H9 (cell line): ENCODE measurements around the gene THSD4. TPM values are rescaled to one million over a fixed set of nuclear protein-coding genes. Genes with fewer than 3 reads are reported as not detected.

ENCODE experiments used
- DNase-seq: peaks from one replicate; pipeline ENCODE4 v3.0.0-alpha.2; 2017
- H2AFZ ChIP-seq: one replicate; pipeline ENCODE4 v1.6.1; 2013; ENCODE audit warnings: mild to moderate bottlenecking, low read length, control low read depth, moderate library complexity
- H2AK5ac ChIP-seq: 2 replicates; pipeline ENCODE4 v1.6.1; 2013; ENCODE audit warnings: low read length, control low read depth, mixed read lengths; ENCODE audit not compliant: insufficient read length
- H2BK120ac ChIP-seq: one replicate; pipeline ENCODE4 v1.6.1; 2013; ENCODE audit warnings: low read depth, mild to moderate bottlenecking, low read length, control low read depth, inconsistent platforms; ENCODE audit not compliant: poor library complexity, severe bottlenecking
- H2BK12ac ChIP-seq: 2 replicates; pipeline ENCODE4 v1.6.1; 2013; ENCODE audit warnings: low read length, control low read depth, mixed read lengths, low read depth; ENCODE audit not compliant: insufficient read length
- H2BK15ac ChIP-seq: 2 replicates; pipeline ENCODE4 v1.6.1; 2013; ENCODE audit warnings: low read depth, low read length, control low read depth
- H2BK20ac ChIP-seq: one replicate; pipeline ENCODE4 v1.6.1; 2013; ENCODE audit warnings: low read depth, mild to moderate bottlenecking, low read length, control low read depth, inconsistent platforms; ENCODE audit not compliant: poor library complexity, severe bottlenecking
- H2BK5ac ChIP-seq: 2 replicates; pipeline ENCODE4 v1.6.1; 2013; ENCODE audit warnings: low read length, control low read depth, mixed read lengths; ENCODE audit not compliant: insufficient read length
- H3K14ac ChIP-seq: 2 replicates; pipeline ENCODE4 v1.6.1; 2013; ENCODE audit warnings: low read length, control low read depth; ENCODE audit not compliant: insufficient read depth
- H3K18ac ChIP-seq: 2 replicates; pipeline ENCODE4 v1.6.1; 2013; ENCODE audit warnings: low read depth, mild to moderate bottlenecking, mixed read lengths, low read length, control low read depth; ENCODE audit not compliant: insufficient read length
- H3K23ac ChIP-seq: 2 replicates; pipeline ENCODE4 v1.6.1; 2013; ENCODE audit warnings: low read length, control low read depth, mixed read lengths, low read depth; ENCODE audit not compliant: insufficient read length
- H3K23me2 ChIP-seq: 2 replicates; pipeline ENCODE4 v1.6.1; 2013; ENCODE audit warnings: low read depth, mild to moderate bottlenecking, mixed read lengths, low read length, control low read depth; ENCODE audit not compliant: insufficient read length, poor library complexity, severe bottlenecking
- H3K27ac ChIP-seq: 2 replicates; pipeline ENCODE4 v1.5.1; 2013; ENCODE audit warnings: low read length, control low read depth, mixed read lengths, low read depth; ENCODE audit not compliant: insufficient read length
- H3K27me3 ChIP-seq: 2 replicates; pipeline ENCODE4 v1.6.1; 2013; ENCODE audit warnings: low read length, control low read depth, inconsistent platforms; ENCODE audit not compliant: insufficient read depth
- H3K4ac ChIP-seq: 2 replicates; pipeline ENCODE4 v1.6.1; 2013; ENCODE audit warnings: low read depth, mild to moderate bottlenecking, control low read depth, inconsistent platforms, low read length, moderate library complexity
- H3K4me1 ChIP-seq: 2 replicates; pipeline ENCODE4 v1.6.1; 2013; ENCODE audit warnings: low read length, control low read depth, inconsistent platforms; ENCODE audit not compliant: insufficient read depth
- H3K4me2 ChIP-seq: 2 replicates; pipeline ENCODE4 v1.6.1; 2013; ENCODE audit warnings: low read length, control low read depth, mixed read lengths; ENCODE audit not compliant: insufficient read length, insufficient read depth
- H3K56ac ChIP-seq: 2 replicates; pipeline ENCODE4 v1.6.1; 2013; ENCODE audit warnings: low read depth, mild to moderate bottlenecking, mixed read lengths, low read length, control low read depth; ENCODE audit not compliant: insufficient read length
- H3K79me1 ChIP-seq: 2 replicates; pipeline ENCODE4 v1.6.1; 2013; ENCODE audit warnings: low read depth, mild to moderate bottlenecking, moderate library complexity, low read length, control low read depth, inconsistent platforms; ENCODE audit not compliant: insufficient read depth, poor library complexity, severe bottlenecking
- H3K79me2 ChIP-seq: 2 replicates; pipeline ENCODE4 v1.6.1; 2013; ENCODE audit warnings: low read length, control low read depth, inconsistent platforms; ENCODE audit not compliant: insufficient read depth
- H3K9ac ChIP-seq: 2 replicates; pipeline ENCODE4 v1.6.1; 2013; ENCODE audit warnings: low read length, control low read depth, mixed read lengths; ENCODE audit not compliant: insufficient read length; ENCODE audit errors: extremely low read depth
- H3K9me3 ChIP-seq: one replicate; pipeline ENCODE4 v1.6.1; 2013; ENCODE audit warnings: low read depth, low read length, inconsistent platforms; ENCODE audit not compliant: control insufficient read depth
- H3T11ph ChIP-seq: one replicate; pipeline ENCODE4 v1.6.1; 2013; ENCODE audit warnings: mild to moderate bottlenecking, low read length, control low read depth, inconsistent platforms
- H4K20me1 ChIP-seq: one replicate; pipeline ENCODE4 v1.6.1; 2013; ENCODE audit not compliant: control insufficient read depth, insufficient read length, insufficient read depth
- H4K5ac ChIP-seq: 2 replicates; pipeline ENCODE4 v1.6.1; 2013; ENCODE audit warnings: low read depth, mild to moderate bottlenecking, mixed read lengths, low read length, control low read depth; ENCODE audit not compliant: insufficient read length
- H4K8ac ChIP-seq: replicated peaks from 2 replicates; pipeline ENCODE4 v1.6.1; 2013; ENCODE audit warnings: low read length, control low read depth, mixed read lengths, low read depth; ENCODE audit not compliant: insufficient read length
- H4K91ac ChIP-seq: 2 replicates; pipeline ENCODE4 v1.6.1; 2013; ENCODE audit warnings: low read depth, mild to moderate bottlenecking, moderate library complexity, mixed read lengths, low read length, control low read depth; ENCODE audit not compliant: insufficient read length
- H3K27ac Mint-ChIP-seq, 3 experiments: 2 replicates in 2 of 3; 3 replicates in 1 of 3; pipeline ENCODE4 v1.8.0; 2020 to 2021; ENCODE audit warnings: mixed read lengths in 3 of 3, mild to moderate bottlenecking in 1 of 3, moderate library complexity in 1 of 3
- H3K27me3 Mint-ChIP-seq: 2 replicates; pipeline ENCODE4 v1.8.0; 2021; ENCODE audit warnings: low read depth, mild to moderate bottlenecking, moderate library complexity, mixed read lengths
- H3K36me3 Mint-ChIP-seq, 3 experiments: 2 replicates in 2 of 3; 3 replicates in 1 of 3; pipeline ENCODE4 v1.8.0; 2020 to 2021; ENCODE audit warnings: low read depth in 3 of 3, mixed read lengths in 3 of 3; ENCODE audit not compliant: insufficient read depth in 1 of 3
- H3K4me1 Mint-ChIP-seq, 2 experiments: 2 replicates each; pipeline ENCODE4 v1.8.0; 2020; ENCODE audit warnings: mixed read lengths in 2 of 2
- H3K4me3 Mint-ChIP-seq, 2 experiments: 2 replicates in 1 of 2; 3 replicates in 1 of 2; pipeline ENCODE4 v1.8.0; 2020 to 2021; ENCODE audit warnings: mild to moderate bottlenecking in 2 of 2, mixed read lengths in 2 of 2, moderate library complexity in 1 of 2
- H3K9me3 Mint-ChIP-seq, 2 experiments: 2 replicates in 1 of 2; 3 replicates in 1 of 2; pipeline ENCODE4 v1.8.0; 2020; ENCODE audit warnings: mild to moderate bottlenecking in 2 of 2, mixed read lengths in 2 of 2, moderate library complexity in 1 of 2
- CTCF ChIP-seq: fragments of 200-600 bp; sonication (generic); conservative IDR thresholded peaks from 3 replicates; pipeline ENCODE4 v1.8.0; 2021; ENCODE audit warnings: antibody characterized with exemption, mild to moderate bottlenecking
- WGBS: extraction: QIAGEN DNeasy Blood & Tissue Kit; methylation state at CpG from one replicate; pipeline ENCODE4 v1.1.7; 2013; ENCODE audit warnings: missing lambda C conversion rate, low lambda C conversion rate, mixed read lengths; ENCODE audit not compliant: insufficient read length; ENCODE audit errors: extremely low coverage; 5-methylcytosine and 5-hydroxymethylcytosine counted together
- total RNA-seq: library from RNA; stranded (reverse); gene quantifications from 2 replicates; pipeline ENCODE4 v1.2.1, GENCODE V29; 2021

THSD4 gene
- total RNA-seq, 1 experiment from 2014 or later, result 5.5 TPM

GRCh38 chr15:71473751-71474150 is 358.5 kb downstream of the THSD4 start:
- Histone ChIP-seq H3K4ac (no peak overlapping the region), H2AFZ (no peak overlapping the region), H3K27ac (no peak overlapping the region), H3K79me1 (no peaks in the 10 kb centered on the region), H3T11ph (no peak overlapping the region), H3K18ac (no peak overlapping the region), H4K8ac (no peak overlapping the region), H3K4me2 (no peak overlapping the region), H2BK20ac (no peak overlapping the region), H4K20me1 (no peaks in the 10 kb centered on the region), H3K14ac (no peak overlapping the region), H4K91ac (no peak overlapping the region), H2BK5ac (no peak overlapping the region), H2BK120ac (no peak overlapping the region), H2BK15ac (no peak overlapping the region), H3K4me1 (no peaks in the 10 kb centered on the region), H2BK12ac (no peak overlapping the region), H2AK5ac (no peak overlapping the region), H3K9me3 (no peaks in the 10 kb centered on the region), H3K56ac (no peak overlapping the region), H3K27me3 (no peaks in the 10 kb centered on the region), H3K9ac (no peak overlapping the region), H3K23me2 (no peaks in the 10 kb centered on the region), H3K23ac (no peak overlapping the region), H4K5ac (no peak overlapping the region), H3K79me2 (no peaks in the 10 kb centered on the region)
- H3K4me1 Mint-ChIP-seq, result peaks cover 0 to 7% of the 10 kb centered on the region in 2 experiments; a peak in 2 of 4 replicates
- no peak for DNase-seq
- H3K9me3 Mint-ChIP-seq, result no peaks in the 10 kb centered on the region
- H3K4me3 Mint-ChIP-seq, result no peak overlapping the region
- no peak for TF ChIP-seq CTCF
- H3K27ac Mint-ChIP-seq, result no peak overlapping the region
- no CpG with 5 or more reads among the region's 3 CpGs for WGBS
- H3K27me3 Mint-ChIP-seq, result no peaks in the 10 kb centered on the region
- no peaks in the 10 kb centered on the region; a peak in 1 of 7 replicates for H3K36me3 Mint-ChIP-seq
